AG09309 (cell line): Measurements from ENCODE around the gene LRRC51.

Experiments
- DNase-seq: peaks from one replicate; pipeline ENCODE4 v3.0.0-alpha.2; 2010; ENCODE audit warnings: low read depth
- H3K4me3 ChIP-seq: 2 replicates; pipeline ENCODE4 v1.5.1; 2011; ENCODE audit warnings: mild to moderate bottlenecking, low read depth, low read length, moderate library complexity; ENCODE audit not compliant: control insufficient read depth
- CTCF ChIP-seq: IDR thresholded peaks from 2 replicates; pipeline ENCODE4 v1.5.1; 2011; ENCODE audit warnings: mild to moderate bottlenecking, low read depth, low read length, inconsistent platforms; ENCODE audit not compliant: insufficient read depth, control insufficient read depth; ENCODE audit errors: missing control alignments

The LRRC51 gene

GRCh38 chr11:72080326-72081183, at the start of gene LRRC51, which contains the start of gene NUMA1:
LRRC51 (plus strand) TSS chr11:72080850; CDS start chr11:72089084, 8,234 bp downstream.
NUMA1 (minus strand) TSS chr11:72080542; CDS start chr11:72035943, 44,599 bp downstream.
- peak; percentile 100 for DNase-seq
- peak within 1 kb of the TSS; percentile 79 for H3K4me3 ChIP-seq
- no peak for TF ChIP-seq CTCF

GRCh38 chr11:72036687-72037086, 44.0 kb upstream of the LRRC51 start:
- H3K4me3 ChIP-seq: no peak overlapping the region
- TF ChIP-seq CTCF: no peak
- no peak for DNase-seq

- no peak for TF ChIP-seq CTCF
- no peak for DNase-seq
- H3K4me3 ChIP-seq: peak overlapping the region; percentile 70; the same call in 1 of the 2 replicates
Measured at GRCh38 chr11:72037554-72038311, 42.9 kb upstream of the LRRC51 start.

GRCh38 chr11:72038491-72038890, 42.2 kb upstream of the LRRC51 start:
- no peak for TF ChIP-seq CTCF
- peak; percentile 46 for DNase-seq
- H3K4me3 ChIP-seq: peak overlapping the region; percentile 70

- H3K4me3 ChIP-seq: peak overlapping the region; percentile 70
- no peak for DNase-seq
- TF ChIP-seq CTCF: no peak
Measured at GRCh38 chr11:72039031-72039855, 41.4 kb upstream of the LRRC51 start.

- no peak for DNase-seq
- no peak for TF ChIP-seq CTCF
- H3K4me3 ChIP-seq: peak overlapping the region; percentile 70
Measured at GRCh38 chr11:72039856-72040401, 40.7 kb upstream of the LRRC51 start.
